Thymus (tissue), 11 donors: ENCODE results near the gene SLC12A8. TPM values are rescaled to one million over a fixed set of nuclear protein-coding genes. Genes with fewer than 3 reads are reported as not detected.
A peak's percentile ranks its signal among the peaks of the same experiment; 100 is the strongest.

Experiments
- DNase-seq, 9 donors: peaks; one replicate each; pipeline ENCODE4 v3.0.0-alpha.2; 2013; ENCODE audit warnings: low spot score in 9 of 9, low read depth in 6 of 9, missing footprints in 1 of 9
- H3K27ac ChIP-seq, 2 donors: one replicate each; pipeline ENCODE4 v1.5.1; 2013; ENCODE audit warnings: control low read depth in 1 of 2, low read depth in 1 of 2, low read length in 1 of 2, mild to moderate bottlenecking in 1 of 2, moderate library complexity in 1 of 2
- H3K27me3 ChIP-seq, 2 donors: one replicate each; pipeline ENCODE4 v1.5.1; 2013; ENCODE audit warnings: low read length in 1 of 2; ENCODE audit not compliant: control insufficient read depth in 2 of 2, insufficient read depth in 1 of 2
- H3K36me3 ChIP-seq, 2 donors: one replicate each; pipeline ENCODE4 v1.5.1; 2013; ENCODE audit warnings: low read length in 1 of 2, mild to moderate bottlenecking in 1 of 2, moderate library complexity in 1 of 2; ENCODE audit not compliant: control insufficient read depth in 2 of 2, insufficient read depth in 2 of 2
- H3K4me1 ChIP-seq, 2 donors: one replicate each; pipeline ENCODE4 v1.5.1; 2013; ENCODE audit warnings: low read length in 2 of 2; ENCODE audit not compliant: control insufficient read depth in 2 of 2, insufficient read depth in 2 of 2
- H3K4me3 ChIP-seq, 2 donors: one replicate each; pipeline ENCODE4 v1.5.1; 2013; ENCODE audit warnings: low read length in 2 of 2, control low read depth in 1 of 2, mild to moderate bottlenecking in 1 of 2
- H3K9me3 ChIP-seq, 2 donors: one replicate each; pipeline ENCODE4 v1.5.1; 2013; ENCODE audit warnings: low read length in 1 of 2, mild to moderate bottlenecking in 1 of 2; ENCODE audit not compliant: control insufficient read depth in 2 of 2, insufficient read depth in 1 of 2
- WGBS: extraction: QIAGEN DNeasy Blood & Tissue Kit; methylation state at CpG from one replicate; pipeline ENCODE4 v1.1.7; 2013; 5-methylcytosine and 5-hydroxymethylcytosine counted together
- polyA plus RNA-seq: library from polyadenylated mRNA; stranded (reverse); fragments of 200-250 nt; gene quantifications from one replicate; pipeline ENCODE4 v1.2.3, GENCODE V29; 2013
- total RNA-seq: library from RNA; stranded (reverse); fragments of 120-200 nt; gene quantifications from one replicate; pipeline ENCODE4 v1.2.4, GENCODE V29; 2013
- donor health status: healthy.

Gene SLC12A8
- total and polyA plus RNA-seq, 2 donors = 0.80 to 0.94 TPM

- H3K4me3 ChIP-seq = no peak overlapping the region
- H3K36me3 ChIP-seq = no peaks in the 10 kb centered on the region
- peaks cover 0 to 7% of the 10 kb centered on the region in 2 donors for H3K27me3 ChIP-seq
- no peak overlapping the region for H3K27ac ChIP-seq
- no peaks in the 10 kb centered on the region for H3K9me3 ChIP-seq
- no peak for DNase-seq
- 88% methylated on average over 7 of the region's 7 CpGs for WGBS
- H3K4me1 ChIP-seq = peaks cover 0 to 35% of the 10 kb centered on the region in 2 donors
Measured at GRCh38 chr3:125148016-125148812, 64.3 kb downstream of the SLC12A8 start.

- Histone ChIP-seq H3K27me3 (peaks cover under 1 to 10% of the 10 kb centered on the region in 2 donors), H3K4me1 (peaks cover 0 to 38% of the 10 kb centered on the region in 2 donors), H3K4me3 (no peak overlapping the region), H3K27ac (no peak overlapping the region), H3K9me3 (no peaks in the 10 kb centered on the region), H3K36me3 (no peaks in the 10 kb centered on the region)
- no peak for DNase-seq
- 43% methylated on average over 6 of the region's 6 CpGs for WGBS
Measured at GRCh38 chr3:125147491-125147820, 65.1 kb downstream of the SLC12A8 start.

GRCh38 chr3:125146626-125147490, 65.7 kb downstream of the SLC12A8 start:
- DNase-seq = peak in 2 of 9 donors; percentile 9 to 41
- H3K4me1 ChIP-seq = peaks cover 4 to 44% of the 10 kb centered on the region in 2 donors
- H3K27ac ChIP-seq = no peak overlapping the region
- H3K9me3 ChIP-seq = no peaks in the 10 kb centered on the region
- no peaks in the 10 kb centered on the region for H3K36me3 ChIP-seq
- peaks cover 2 to 16% of the 10 kb centered on the region in 2 donors for H3K27me3 ChIP-seq
- H3K4me3 ChIP-seq = no peak overlapping the region
- WGBS = 69% methylated on average over 22 of the region's 22 CpGs

GRCh38 chr3:125145751-125146475, 66.6 kb downstream of the SLC12A8 start:
- Histone ChIP-seq H3K9me3 (peaks cover 0 to 4% of the 10 kb centered on the region in 2 donors), H3K27ac (no peak overlapping the region), H3K36me3 (no peaks in the 10 kb centered on the region), H3K27me3 (peaks cover 2 to 25% of the 10 kb centered on the region in 2 donors), H3K4me1 (peaks cover 12 to 52% of the 10 kb centered on the region in 2 donors), H3K4me3 (no peak overlapping the region)
- 96% methylated on average over 10 of the region's 10 CpGs for WGBS
- DNase-seq = no peak

GRCh38 chr3:125144653-125145314, 67.8 kb downstream of the SLC12A8 start:
- Histone ChIP-seq H3K27ac (no peak overlapping the region), H3K9me3 (peaks cover 0 to 4% of the 10 kb centered on the region in 2 donors), H3K36me3 (no peaks in the 10 kb centered on the region), H3K4me1 (peaks cover 15 to 62% of the 10 kb centered on the region in 2 donors), H3K4me3 (no peak overlapping the region), H3K27me3 (peaks cover 2 to 33% of the 10 kb centered on the region in 2 donors)
- WGBS = 97% methylated on average over 5 of the region's 5 CpGs
- DNase-seq = no peak

- DNase-seq = no peak
Measured at GRCh38 chr3:125143982-125144652, 68.4 kb downstream of the SLC12A8 start.

GRCh38 chr3:125143538-125143937, 69.0 kb downstream of the SLC12A8 start:
- peaks cover 15 to 55% of the 10 kb centered on the region in 2 donors for H3K4me1 ChIP-seq
- H3K27ac ChIP-seq = no peak overlapping the region
- peaks cover 0 to 4% of the 10 kb centered on the region in 2 donors for H3K9me3 ChIP-seq
- DNase-seq = no peak
- H3K4me3 ChIP-seq = no peak overlapping the region
- WGBS = 92% methylated on average over 3 of the region's 3 CpGs
- no peaks in the 10 kb centered on the region for H3K36me3 ChIP-seq
- H3K27me3 ChIP-seq = peaks cover 2 to 33% of the 10 kb centered on the region in 2 donors

More at GRCh38 chr3:125143982-125144652, 68.4 kb downstream of the SLC12A8 start:
- WGBS = 87% methylated on average over 7 of the region's 7 CpGs
- Histone ChIP-seq H3K27me3 (peaks cover 2 to 33% of the 10 kb centered on the region in 2 donors), H3K36me3 (no peaks in the 10 kb centered on the region), H3K9me3 (peaks cover 0 to 4% of the 10 kb centered on the region in 2 donors), H3K4me1 (peaks cover 15 to 61% of the 10 kb centered on the region in 2 donors), H3K27ac (no peak overlapping the region), H3K4me3 (no peak overlapping the region)

GRCh38 chr3:125142940-125143339, 69.6 kb downstream of the SLC12A8 start:
- DNase-seq = no peak
- peaks cover 0 to 4% of the 10 kb centered on the region in 2 donors for H3K9me3 ChIP-seq
- H3K27ac ChIP-seq = no peak overlapping the region
- peaks cover 15 to 50% of the 10 kb centered on the region in 2 donors for H3K4me1 ChIP-seq
- WGBS = 96% methylated on average over 6 of the region's 6 CpGs
- no peak overlapping the region for H3K4me3 ChIP-seq
- H3K36me3 ChIP-seq = no peaks in the 10 kb centered on the region
- H3K27me3 ChIP-seq = peaks cover 2 to 33% of the 10 kb centered on the region in 2 donors
